DMS114 treated with DMSO at 0.1 percent for 48 hours (cell line): ENCODE results near the gene LITAF.
"Not testable (repeated sequence)": the region's sequence is repeated elsewhere in the genome, so short reads cannot be mapped to it uniquely, and the experiment has no call there.

Experiments
- DNase-seq: peaks from one replicate; lab custom pipeline; 2025; ENCODE audit not compliant: unreplicated experiment; lab: John Stamatoyannopoulos, UW

The LITAF gene

GRCh38 chr16:11601425-11601824 lies 14.7 kb upstream of the LITAF start:
- no peak for DNase-seq

- DNase-seq, result no peak
Observed at GRCh38 chr16:11599579-11599978, 12.9 kb upstream of the LITAF start.

- DNase-seq, result no peak
Observed at GRCh38 chr16:11597235-11598095, 10.7 kb upstream of the LITAF start.

- DNase-seq, result no peak
Observed at GRCh38 chr16:11596572-11597226, 10.0 kb upstream of the LITAF start.

- DNase-seq, result no peak
Observed at GRCh38 chr16:11593581-11593980, 6.9 kb upstream of the LITAF start.

- DNase-seq, result not testable (repeated sequence)
Observed at GRCh38 chr16:11593076-11593475, 6.4 kb upstream of the LITAF start.

- not testable (repeated sequence) for DNase-seq
Observed at GRCh38 chr16:11591630-11592029, 4.9 kb upstream of the LITAF start.

- no peak for DNase-seq
Observed at GRCh38 chr16:11589198-11589550, 2.5 kb upstream of the LITAF start.

GRCh38 chr16:11588321-11589197 lies 1.8 kb upstream of the LITAF start:
- no peak for DNase-seq

GRCh38 chr16:11587643-11588247 lies 1.0 kb upstream of the LITAF start:
- DNase-seq, result no peak

- DNase-seq, result no peak
Observed at GRCh38 chr16:11586378-11586855, 302 bp downstream of the LITAF start.

- DNase-seq, result no peak
Observed at GRCh38 chr16:11585460-11586377, 1.0 kb downstream of the LITAF start.

GRCh38 chr16:11583889-11584565 lies 2.7 kb downstream of the LITAF start:
- no peak for DNase-seq

GRCh38 chr16:11583166-11583565 lies 3.6 kb downstream of the LITAF start:
- no peak for DNase-seq

GRCh38 chr16:11582157-11582814 lies 4.4 kb downstream of the LITAF start:
- no peak for DNase-seq

- no peak for DNase-seq
Observed at GRCh38 chr16:11581678-11582077, 5.0 kb downstream of the LITAF start.

- no peak for DNase-seq
Observed at GRCh38 chr16:11580451-11581086, 6.2 kb downstream of the LITAF start.

- DNase-seq, result not testable (repeated sequence)
Observed at GRCh38 chr16:11577290-11577660, 9.4 kb downstream of the LITAF start.
